Activated naive CD4-positive, alpha-beta T cell (primary cell): ENCODE data around the gene COX19.
"Not testable (repeated sequence)": the region's sequence is repeated elsewhere in the genome, so short reads cannot be mapped to it uniquely, and the experiment has no call there.

Experiments used
- DNase-seq, 4 experiments: peaks; one replicate each; lab custom pipeline; 2025; lab: John Stamatoyannopoulos, UW

COX19 gene

GRCh38 chr7:960972-961371 lies 14.4 kb downstream of the COX19 start:
- not testable (repeated sequence) for DNase-seq

DNA sequence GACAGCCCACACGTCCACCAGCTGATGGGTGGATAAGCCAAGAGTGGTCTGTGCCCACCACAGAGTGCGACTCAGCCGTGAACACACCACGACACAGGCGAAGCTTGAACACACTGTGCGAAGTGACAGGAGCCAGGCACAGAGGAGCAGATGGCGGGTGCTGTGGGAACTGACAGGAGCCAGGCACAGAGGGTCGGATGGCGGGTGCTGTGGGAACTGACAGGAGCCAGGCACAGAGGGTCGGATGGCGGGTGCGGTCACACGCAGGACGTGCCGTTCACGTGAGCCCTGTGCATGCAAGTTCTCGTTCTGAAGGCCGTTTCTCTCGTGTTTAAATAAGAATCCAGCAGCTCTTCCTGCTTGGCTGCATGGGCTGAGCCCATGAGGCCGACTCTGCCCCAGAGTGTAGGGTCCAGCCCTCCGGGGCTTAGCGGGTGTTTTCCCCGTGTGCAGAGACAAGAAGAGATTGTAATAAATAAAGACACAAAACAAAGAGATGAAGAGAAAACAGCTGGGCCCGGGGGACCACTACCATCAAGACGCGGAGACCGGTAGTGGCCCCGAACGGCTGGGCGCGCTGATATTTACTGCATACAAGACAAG lies 15.0 kb downstream of the COX19 start:
- no peak for DNase-seq

DNA sequence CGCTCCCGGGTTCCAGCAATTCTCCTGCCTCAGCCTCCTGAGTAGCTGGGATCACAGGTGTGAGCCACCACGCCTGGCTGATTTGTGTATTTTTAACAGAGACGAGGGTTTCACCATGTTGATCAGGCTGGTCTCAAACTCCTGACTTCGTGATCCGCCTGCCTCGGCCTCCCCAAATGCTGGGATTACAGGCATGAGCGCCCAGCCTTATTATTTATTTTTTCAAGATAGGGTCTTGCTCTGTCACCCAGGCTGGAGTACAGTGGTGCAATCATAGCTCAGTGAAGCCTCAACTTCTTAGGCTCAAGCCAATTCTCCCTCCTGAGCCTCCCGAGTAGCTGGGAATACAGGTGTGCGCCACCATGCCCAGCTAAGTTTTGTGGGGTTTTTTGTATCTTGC lies 15.6 kb downstream of the COX19 start:
- not testable (repeated sequence) for DNase-seq

- DNase-seq, result no peak
Measured at GRCh38 chr7:959271-959670, 16.1 kb downstream of the COX19 start.

- DNase-seq, result no peak
Measured at GRCh38 chr7:958221-959200, 16.8 kb downstream of the COX19 start.

DNA sequence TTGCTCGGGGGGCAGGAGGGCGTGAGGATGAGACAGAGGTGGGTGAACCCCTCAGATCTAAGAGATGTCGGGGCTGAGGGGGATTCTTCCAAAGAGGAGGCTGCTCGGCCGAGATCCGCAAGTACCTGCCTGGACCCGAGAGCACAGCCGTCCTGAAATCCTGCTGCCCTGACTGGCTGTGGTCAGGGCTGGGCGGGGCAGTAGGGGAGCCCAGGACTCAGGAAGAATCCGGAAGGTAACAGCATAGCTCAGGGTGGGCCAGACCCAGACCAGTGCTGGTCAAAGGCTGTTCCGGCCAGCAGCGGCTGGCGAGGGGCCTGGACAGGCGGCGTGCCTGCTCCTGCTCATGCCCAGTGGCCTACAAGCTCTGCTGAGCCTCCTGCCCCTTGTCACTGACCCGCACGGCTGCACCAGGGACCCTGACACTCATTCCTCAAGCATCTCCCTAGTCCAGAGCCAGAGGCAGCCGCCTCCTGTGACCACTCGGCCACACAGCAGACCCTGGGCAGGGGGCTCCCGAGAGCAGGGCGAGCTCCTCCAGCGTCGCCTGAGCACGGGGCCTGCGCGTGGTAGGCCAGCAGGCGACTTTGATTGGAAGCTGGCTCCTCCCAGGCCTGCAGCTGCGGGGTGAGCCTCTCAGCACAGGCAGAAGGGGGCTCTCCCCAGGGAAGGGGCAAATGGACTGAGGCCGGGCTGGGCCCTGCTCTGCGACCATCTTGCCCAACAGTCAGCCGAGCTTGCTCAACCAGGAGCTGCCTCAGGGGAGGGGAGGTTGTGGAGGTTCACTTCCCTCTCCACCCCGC lies 17.7 kb downstream of the COX19 start:
- DNase-seq, result no peak

- DNase-seq, result no peak
Measured at GRCh38 chr7:956031-956430, 19.3 kb downstream of the COX19 start.

DNA sequence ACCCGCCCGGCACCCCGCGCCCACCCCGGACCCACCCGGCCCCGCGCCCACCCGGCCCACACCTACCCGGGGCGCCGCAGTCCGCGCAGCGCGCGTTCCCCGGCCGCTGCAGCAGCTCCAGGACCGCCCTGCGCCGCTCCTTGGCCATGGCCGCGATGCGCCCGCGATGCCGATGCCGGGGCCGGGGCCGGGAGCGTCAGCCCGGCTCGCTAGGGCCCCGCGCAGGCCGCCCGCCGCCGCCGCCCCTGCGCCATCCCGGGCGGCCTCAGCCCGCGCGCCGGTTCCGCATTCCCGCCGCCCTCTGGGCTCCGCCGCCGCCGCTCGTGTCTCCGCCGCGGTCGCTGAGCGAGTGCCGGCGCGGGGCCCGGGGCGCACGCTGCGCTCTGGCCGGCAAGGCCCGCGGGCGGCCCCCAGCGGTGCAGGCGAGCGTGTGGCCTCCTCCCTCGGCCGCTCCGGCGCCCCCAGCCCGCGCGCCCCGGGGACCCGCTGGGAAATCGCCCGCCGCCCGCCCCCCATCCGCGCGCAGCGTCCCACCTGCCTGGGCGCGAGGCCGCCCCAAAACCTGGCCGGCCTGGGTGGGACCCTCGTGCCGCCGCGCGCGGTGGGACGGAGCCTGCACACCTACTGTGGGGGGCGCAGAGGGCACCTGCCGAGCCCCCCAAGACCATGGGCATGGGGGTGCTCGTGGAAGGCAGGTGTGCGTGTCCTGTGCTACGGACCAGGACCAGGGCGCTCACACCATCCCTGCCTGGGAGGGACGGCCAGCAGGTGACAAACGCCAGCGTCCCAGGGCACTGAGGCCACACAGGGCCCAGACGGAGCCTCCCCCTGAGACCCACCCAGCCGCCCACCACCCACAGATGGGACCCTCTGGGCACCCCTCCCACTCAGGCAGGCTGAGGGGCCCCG lies 20.8 kb downstream of the COX19 start, which contains the start of gene ADAP1:
Gene ADAP1 (minus strand): TSS at position 351 of the 909 bp plus-strand sequence. CDS start 203 bp downstream, at position 148.
- DNase-seq, result peak in 2 of 4 experiments; percentile 13 to 42

GRCh38 chr7:953547-954327 lies 21.6 kb downstream of the COX19 start:
- no peak for DNase-seq

DNA sequence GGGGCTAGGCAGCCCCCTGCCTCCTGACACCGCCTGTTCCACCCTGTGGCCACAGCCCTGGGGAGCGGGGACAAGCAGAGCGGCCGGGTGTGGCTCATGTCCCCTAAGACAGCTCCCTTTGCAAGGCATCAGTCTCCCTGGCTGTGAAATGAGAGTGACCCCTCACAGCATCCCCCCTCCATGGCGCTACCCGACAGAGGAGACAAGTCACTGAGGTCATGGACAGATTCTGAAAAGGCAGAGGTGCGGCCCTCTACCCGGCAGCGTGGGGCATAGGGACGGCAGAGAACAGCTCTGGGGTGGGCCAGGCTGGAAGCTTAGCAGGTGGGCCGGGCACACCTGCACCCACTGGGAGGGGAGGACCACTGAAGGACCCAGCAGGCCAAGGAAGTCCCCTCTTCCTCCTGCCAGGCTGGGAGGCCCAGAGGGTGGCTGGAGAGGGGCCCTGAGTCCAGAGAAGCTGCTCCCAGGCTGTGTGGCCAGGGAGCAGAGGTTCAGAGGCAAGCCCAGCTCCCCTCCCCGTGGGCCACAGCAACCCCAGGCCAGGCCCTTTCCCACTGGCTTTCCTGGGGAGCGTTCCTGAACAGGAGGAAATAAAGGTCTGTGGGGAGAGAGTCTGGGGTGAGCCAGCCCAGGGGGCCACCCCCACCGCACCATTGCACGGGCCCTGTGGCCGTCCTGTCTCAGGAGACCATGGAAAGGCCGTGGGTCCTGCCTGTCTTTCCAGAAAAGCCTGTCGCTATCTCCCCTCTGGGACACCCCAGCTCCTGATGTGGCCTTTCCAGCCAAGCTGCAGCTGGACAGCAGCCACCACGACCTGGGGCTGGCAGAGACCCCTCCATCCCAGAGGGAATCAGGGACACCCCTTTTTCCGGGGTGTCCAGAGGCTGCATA lies 22.6 kb downstream of the COX19 start:
- DNase-seq, result no peak

GRCh38 chr7:951881-952547 lies 23.3 kb downstream of the COX19 start:
- no peak for DNase-seq

DNA sequence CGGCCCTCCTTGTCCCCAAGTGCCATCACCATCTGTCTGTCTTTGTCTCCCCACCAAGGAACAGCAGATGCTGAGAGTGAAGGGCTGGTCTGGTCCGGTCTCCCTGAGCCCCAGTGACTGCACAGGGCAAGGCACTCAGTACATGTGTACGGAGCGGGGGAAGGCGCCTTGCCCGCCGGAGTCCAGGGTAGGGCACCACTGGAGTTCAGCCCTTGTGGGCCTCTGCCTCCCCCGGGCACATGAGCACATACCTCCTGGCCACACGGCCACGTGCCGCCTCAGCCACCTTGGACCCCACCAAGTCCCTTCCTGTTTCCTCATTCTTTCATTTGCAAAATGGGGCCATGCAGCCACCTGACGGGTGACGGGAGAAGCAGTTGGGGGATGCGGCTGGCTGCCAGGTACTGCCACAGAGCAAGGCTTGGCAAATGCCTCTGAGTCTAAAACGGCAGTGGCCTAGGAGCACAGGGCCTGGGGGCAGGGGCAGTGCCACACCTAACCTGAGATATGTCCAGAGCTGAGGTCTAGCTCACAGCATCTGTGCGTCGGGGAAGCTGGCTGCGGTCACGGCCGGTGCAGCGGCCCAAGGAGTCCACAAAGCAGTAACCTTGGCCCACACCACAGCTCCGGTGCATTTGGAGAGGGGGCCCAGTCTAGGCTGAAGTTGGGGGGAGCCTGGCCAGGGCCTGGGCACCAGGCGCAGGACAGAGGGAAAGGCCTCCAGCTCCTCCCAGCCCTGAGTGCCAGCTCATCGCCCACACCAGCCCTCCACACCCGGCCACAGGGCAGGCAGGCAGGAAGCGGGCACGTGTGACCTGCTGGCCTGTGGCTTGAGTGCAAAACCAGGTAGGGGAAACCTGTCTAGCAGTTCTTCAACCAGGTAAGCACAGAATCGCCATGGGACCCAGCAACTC lies 26.1 kb downstream of the COX19 start:
- DNase-seq, result no peak

DNA sequence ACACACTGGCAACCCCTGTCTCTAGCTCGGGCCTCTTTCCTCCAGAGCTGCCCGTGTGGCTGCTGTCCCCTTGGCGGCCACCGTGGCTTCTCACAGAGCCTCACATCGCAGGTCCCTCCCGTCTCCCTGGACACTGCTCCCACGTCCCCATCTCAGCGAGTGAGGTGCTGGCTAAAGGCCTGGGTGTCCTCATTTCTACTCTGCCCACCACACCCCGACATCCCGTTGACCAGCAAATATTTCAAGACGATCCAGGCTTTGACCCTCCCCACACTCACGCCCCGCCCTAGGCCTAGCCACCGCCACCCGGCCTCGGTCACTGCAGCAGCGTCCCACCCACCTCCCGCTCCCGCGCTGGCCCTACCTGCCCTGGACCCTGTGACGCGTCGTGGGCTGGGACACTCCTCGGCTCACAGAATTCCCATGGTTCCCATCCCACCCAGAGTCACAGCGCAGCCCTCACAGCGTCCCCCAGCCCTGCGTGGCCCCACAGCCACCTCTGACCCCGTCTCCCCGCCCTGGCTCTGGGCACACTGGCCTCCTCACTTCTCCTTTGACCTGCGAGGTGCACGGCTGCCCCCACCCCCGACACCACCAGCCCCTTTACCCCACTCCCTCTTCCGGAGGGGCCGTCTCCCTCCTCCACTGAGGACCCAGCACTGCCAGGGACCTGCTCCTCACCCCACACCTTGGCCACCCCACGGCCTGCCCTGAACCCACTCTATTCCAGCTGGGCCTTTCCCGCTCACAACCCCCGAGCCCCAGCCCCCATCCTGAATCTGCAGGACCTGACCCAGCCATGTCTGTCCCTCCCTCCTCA lies 27.7 kb downstream of the COX19 start:
- DNase-seq, result no peak

DNA sequence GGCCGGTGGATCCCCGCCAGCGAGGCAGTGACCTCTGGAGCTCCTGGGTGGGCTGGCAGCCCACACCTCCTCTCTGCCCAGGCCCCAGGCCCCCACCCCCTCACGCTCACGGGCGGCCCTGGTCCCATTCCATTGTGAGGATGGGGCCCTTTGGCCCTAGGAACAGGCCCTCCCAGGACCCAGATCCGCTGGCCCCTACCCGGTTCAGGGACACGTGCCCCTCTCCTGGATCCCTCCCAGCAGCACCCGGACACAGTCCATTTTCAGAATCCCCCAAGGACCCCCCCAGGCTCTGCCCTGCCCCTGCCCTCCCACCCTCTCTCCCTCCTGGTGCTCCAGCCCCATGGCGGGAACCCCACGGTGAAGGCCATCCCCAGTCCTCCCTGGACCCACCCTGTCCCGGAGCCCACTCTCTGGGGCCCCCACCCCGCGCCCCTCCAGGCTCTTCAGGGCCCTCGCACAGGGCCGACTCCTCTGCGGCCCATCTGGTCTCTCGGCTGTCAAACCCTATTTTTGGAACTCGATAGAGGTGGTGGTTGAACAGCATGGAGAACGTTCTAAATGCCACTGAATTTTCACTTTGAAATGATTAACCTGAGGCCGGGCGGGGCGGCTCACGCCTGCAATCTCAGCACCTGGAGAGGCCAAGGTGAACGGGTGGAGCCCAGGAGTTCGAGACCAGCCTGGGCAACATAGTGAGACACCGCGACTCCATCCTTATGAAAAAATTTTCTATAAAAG lies 28.9 kb downstream of the COX19 start:
- no peak for DNase-seq

GRCh38 chr7:945556-946255 lies 29.6 kb downstream of the COX19 start:
- no peak for DNase-seq

DNA sequence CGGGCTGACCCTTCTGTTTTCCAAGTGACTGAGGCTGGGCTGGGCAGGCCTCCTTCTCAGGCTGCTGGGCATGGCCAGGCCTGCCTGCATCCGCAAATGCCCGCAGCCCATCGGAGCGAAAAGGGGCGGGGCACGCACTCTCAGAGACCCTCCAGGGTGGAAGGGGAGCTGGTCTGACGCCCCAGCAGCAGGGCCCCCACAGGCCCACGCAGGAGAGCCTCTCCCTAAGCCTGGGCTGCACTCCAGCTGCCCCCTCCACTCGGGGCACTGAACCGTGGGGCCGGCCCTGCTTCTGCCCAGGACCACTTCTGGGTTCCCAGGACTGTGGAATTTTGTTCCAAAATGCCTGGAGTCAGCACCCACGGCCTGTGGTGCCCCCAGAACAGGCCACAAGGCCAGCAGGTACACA lies 30.2 kb downstream of the COX19 start:
- DNase-seq, result no peak
